Amygdala (tissue), 56 donors: Measurements from ENCODE around the gene CSH1.
A peak's percentile ranks its signal among the peaks of the same experiment; 100 is the strongest.
"Not testable (repeated sequence)": the region's sequence is repeated elsewhere in the genome, so short reads cannot be mapped to it uniquely, and the experiment has no call there.

Experiments used
- DNase-seq, 56 donors: peaks; one replicate each; lab custom pipeline; 2025; lab: John Stamatoyannopoulos, UW

Gene CSH1

GRCh38 chr17:63928966-63929695 lies 32.8 kb upstream of the CSH1 start:
- DNase-seq, result no peak

GRCh38 chr17:63928172-63928666 lies 31.8 kb upstream of the CSH1 start:
- DNase-seq, result no peak

- DNase-seq, result no peak
Measured at GRCh38 chr17:63927464-63928171, 31.2 kb upstream of the CSH1 start.

GRCh38 chr17:63926164-63926563 lies 29.8 kb upstream of the CSH1 start:
- DNase-seq, result no peak

GRCh38 chr17:63925615-63926014 lies 29.2 kb upstream of the CSH1 start:
- DNase-seq, result no peak

- not testable (repeated sequence) for DNase-seq
Measured at GRCh38 chr17:63922402-63922801, 26.0 kb upstream of the CSH1 start.

GRCh38 chr17:63920779-63921178 lies 24.4 kb upstream of the CSH1 start:
- DNase-seq, result not testable (repeated sequence)

- DNase-seq, result not testable (repeated sequence)
Measured at GRCh38 chr17:63920050-63920449, 23.7 kb upstream of the CSH1 start.

GRCh38 chr17:63919311-63919723 lies 22.9 kb upstream of the CSH1 start:
- peak in 27 of 56 donors; percentile 3 to 64 (median 10) for DNase-seq

GRCh38 chr17:63918789-63919305 lies 22.5 kb upstream of the CSH1 start, which contains the start of gene GH1:
Gene GH1 (minus strand): TSS chr17:63918839. CDS start chr17:63918776, 63 bp downstream.
- DNase-seq, result not testable (repeated sequence)

GRCh38 chr17:63918305-63918704 lies 21.9 kb upstream of the CSH1 start:
- DNase-seq, result no peak

GRCh38 chr17:63917646-63918045 lies 21.3 kb upstream of the CSH1 start:
- no peak for DNase-seq

GRCh38 chr17:63917206-63917605 lies 20.8 kb upstream of the CSH1 start:
- DNase-seq, result not testable (repeated sequence)

GRCh38 chr17:63916566-63917185 lies 20.3 kb upstream of the CSH1 start:
- DNase-seq, result no peak

GRCh38 chr17:63915753-63916152 lies 19.4 kb upstream of the CSH1 start:
- DNase-seq, result not testable (repeated sequence)

- no peak for DNase-seq
Measured at GRCh38 chr17:63914471-63914870, 18.1 kb upstream of the CSH1 start.

GRCh38 chr17:63911657-63912100 lies 15.3 kb upstream of the CSH1 start:
- DNase-seq, result peak in 8 of 56 donors; percentile 4 to 26 (median 8)

- no peak for DNase-seq
Measured at GRCh38 chr17:63911041-63911635, 14.8 kb upstream of the CSH1 start, which contains the start of gene CSHL1. Gene CSHL1 (minus strand): TSS chr17:63911258. CDS start chr17:63911196, 62 bp downstream.

GRCh38 chr17:63910096-63910495 lies 13.7 kb upstream of the CSH1 start:
- DNase-seq, result no peak

- DNase-seq, result not testable (repeated sequence)
Measured at GRCh38 chr17:63909586-63909985, 13.2 kb upstream of the CSH1 start.
